CD1c-positive myeloid dendritic cell (primary cell): ENCODE measurements around the gene FAF2.
"Not testable (repeated sequence)": the region's sequence is repeated elsewhere in the genome, so short reads cannot be mapped to it uniquely, and the experiment has no call there.

Experiments used
- DNase-seq: peaks from one replicate; pipeline ENCODE4 v3.0.0-alpha.2; 2016; ENCODE audit errors: extremely low spot score

The FAF2 gene

DNA sequence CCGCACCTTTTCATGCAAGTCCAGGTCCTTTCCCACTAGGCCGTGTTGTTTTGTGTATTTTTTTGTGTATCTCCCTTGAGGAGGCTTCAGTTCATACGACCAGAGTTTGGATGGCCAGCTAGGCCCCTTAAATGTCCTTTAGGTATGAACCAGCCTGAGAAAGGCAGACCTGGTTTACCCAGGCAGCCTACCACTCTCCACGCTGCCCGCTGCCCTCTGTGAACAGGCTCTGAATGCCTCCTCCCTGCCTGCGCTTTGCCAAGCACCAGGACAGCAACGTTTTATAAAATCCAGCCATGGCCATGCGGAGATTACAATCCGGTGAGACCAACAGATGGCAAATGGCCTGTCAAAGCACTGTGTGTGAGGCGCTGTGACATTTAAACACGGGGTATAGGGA is 31.2 kb upstream of the FAF2 start:
- no peak for DNase-seq

DNA sequence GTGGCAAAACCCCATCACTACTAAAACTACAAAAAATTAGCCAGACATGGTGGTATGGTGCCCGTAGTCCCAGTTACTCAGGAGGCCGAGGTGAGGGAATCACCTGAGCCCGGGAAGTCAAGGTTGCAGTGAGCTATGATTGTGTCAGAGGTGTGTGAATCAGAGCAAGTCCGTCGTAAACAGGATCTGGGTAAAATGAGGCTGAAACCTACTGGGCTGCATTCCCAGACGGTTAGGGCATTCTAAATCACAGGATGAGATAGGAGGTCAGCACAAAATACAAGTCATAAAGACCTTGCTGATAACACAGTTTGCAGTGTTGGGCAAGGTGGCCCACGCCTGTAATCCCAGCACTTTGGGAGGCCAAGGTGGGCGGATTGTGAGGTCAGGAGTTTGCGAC is 29.9 kb upstream of the FAF2 start:
- DNase-seq: no peak

DNA sequence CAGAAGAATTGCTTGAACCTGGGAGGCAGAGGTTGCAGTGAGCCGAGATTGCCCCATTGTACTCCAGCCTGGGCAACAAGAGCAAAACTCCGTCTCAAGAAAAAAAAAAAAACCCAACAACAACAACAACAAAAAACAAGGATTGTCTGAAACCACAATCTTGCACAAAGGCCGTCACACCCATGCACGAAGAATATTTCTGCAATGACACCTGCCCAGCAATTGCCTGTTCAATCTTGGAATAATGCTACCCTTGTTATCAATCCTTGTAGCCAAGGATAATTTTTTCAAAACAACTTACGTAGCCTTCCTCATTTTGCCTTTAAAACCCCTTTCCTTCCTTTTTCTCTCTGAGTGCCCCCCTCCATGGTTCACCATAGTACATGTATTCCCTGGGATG is 28.1 kb upstream of the FAF2 start:
- no peak for DNase-seq

DNA sequence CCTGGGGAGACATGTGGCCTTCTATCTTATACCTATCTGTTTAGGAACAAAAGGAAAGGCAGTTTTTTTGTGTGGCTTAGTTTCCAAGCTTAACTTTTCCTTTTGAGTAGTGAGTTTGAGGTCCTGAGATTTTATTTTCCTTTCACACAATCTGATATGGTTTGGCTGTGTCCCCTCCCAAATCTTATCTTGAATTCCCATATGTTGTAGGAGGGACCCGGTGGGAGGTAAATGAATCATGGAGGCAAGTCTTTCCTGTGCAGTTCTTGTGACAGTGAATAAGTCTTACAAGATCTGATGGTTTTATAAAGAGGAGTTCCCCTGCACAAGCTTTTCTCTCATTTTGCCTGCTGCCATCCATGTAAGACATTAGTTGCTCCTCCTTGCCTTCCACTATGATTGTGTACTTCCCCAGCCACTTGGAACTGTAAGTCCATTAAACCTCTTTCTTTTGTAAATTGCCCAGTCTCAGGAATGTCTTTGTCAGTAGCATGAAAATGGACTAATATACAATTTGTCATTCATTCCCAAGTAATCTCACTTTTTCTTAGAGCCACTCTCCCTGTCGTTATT is 27.1 kb upstream of the FAF2 start:
- DNase-seq: no peak

DNA sequence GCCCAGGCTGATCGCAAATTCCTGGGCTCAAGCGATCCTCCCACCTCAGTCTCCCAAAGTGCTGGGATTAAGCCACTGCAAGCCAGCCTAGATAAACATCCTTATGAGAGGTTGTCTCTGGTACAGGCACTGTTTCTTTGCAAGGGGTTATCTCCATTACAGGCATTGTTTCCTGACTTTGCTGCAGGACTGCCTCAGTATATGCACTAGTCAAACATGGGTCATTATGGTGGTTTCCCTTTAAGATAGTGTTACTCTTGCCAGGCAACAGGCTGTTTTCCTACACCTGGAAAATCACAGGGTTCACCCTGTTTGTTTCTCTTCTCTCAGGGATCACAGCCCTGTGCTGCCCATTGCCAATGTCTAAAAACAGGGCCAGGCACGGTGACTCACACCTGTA is 24.0 kb upstream of the FAF2 start:
- no peak for DNase-seq

DNA sequence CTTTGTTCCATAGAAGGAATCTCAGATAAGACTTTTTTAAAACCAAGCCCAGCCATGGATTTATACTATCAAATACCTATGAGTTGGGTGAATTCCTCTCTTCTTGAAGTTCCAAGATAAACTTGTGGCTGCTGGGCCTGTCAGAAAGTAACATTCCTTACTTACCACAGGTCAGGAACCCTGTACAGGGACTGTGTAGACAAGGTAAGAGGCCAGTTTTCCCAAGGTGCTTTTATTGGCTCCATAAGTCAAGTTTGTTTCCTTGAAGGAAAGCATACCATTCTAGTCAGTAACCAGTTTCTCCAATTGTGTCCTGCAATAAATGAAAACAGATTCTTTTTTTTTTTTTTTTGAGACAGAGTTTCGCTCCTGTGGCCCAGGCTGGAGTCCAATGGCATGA is 23.0 kb upstream of the FAF2 start:
- DNase-seq: no peak

DNA sequence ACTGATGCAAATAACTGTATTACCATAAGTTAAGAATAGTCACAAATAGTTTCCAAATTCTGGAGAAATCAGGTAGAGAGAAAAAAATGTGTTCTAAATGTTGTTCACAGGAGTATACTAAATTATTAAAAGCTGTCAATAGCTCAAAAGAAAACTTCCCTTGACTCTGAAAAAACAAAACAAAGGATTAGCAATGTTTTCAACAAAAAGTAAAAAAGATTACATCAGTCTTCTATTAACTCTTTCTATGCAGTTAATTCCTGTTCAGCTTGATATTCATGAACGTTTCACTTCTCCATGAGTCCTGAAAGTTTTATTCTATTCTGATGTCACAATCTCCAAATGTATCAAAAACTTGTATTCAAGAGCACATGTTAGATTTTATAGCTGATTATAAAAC is 22.4 kb upstream of the FAF2 start:
- no peak for DNase-seq

DNA sequence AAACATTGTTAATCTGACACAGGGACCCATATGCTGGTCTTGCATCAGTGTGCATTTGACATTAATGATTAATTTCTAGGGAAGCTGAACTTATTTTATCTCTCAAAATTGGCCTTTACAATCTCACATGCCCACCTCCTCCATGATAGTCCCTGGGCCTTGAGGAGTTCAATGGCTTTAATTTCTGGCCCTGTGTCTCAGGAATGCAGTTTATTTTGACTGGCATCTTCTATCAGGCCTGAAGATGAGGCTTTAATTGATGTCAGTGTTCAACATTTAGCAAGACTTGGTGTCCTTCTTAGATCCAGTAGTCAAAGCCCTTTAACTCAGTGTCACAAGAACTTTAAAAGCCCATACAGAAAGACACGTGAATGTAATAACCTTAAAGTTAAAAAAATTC is 21.3 kb upstream of the FAF2 start:
- no peak for DNase-seq

DNA sequence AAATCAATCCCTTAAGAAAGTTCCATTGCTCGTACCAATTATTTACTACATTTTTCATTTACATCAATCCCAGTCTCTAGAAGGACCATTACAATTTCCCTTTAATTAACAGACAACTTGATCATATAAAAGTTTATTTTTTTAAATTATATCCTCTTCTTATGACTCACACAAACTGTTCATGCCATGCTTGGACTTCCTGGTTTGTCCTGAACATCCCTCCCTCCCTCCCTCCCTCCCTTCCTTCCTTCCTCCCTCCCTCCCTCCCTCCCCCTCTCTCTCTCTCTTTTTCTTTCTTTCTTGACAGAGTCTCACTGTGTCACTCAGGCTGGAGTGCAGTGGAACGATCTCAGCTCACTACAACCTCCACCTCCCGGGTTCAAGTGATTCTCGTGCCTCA is 20.2 kb upstream of the FAF2 start:
- no peak for DNase-seq

DNA sequence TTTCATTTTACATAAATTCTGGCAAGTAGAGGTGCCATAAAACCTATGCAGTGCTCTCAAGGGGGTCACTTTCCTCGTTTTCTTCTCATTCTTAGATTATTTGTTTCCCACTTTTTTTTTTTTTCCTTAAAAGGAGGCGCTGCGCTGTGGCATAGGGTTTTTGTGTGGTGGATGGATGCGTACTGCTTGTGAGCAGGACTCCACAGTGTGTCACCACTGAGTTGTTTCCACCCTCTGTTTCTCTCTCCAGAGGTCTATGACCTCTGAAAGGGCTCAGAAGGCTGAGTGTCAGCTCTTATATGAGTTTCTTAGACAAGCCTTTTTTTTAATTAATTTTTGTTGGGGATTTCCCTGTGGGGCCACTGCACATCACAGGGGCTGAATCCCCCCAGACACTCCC is 18.2 kb upstream of the FAF2 start:
- no peak for DNase-seq

DNA sequence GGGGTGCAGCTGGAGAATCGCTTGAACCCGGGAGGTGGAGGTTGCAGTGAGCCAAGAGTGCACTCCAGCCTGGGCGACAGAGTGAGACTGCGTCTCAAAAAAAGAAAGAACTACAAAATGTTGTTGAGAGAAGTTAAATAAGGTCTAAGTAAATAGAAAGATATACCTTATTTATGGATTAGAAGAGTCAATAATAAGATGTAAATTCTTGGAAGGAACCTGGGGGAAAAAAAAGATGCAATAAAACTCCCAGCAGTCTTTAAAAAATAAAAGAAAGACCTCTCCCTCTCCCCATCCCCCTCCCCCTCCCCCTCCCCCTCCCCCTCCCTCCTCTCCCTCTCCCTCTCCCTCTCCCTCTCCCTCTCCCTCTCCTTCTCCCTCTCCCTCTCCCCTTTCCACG is 15.5 kb upstream of the FAF2 start:
- no peak for DNase-seq

DNA sequence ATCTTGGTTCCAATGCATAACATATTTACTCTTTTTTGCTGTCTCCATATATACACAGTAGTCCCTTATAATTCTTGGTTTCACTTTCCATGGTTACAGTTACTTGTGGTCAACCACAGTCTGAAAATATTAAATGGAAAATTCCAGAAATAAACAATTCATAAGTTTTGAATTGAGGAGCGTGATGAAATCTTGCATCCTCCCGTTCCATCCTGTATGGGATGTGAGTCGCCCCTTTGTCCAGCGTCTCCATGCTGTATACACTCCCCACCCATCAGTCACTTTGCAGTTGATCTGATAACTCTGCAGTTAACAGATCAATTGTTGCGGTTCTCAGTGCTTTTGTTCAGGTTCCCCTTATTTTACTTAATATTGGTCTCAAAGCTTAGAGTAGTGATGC is 11.5 kb upstream of the FAF2 start:
- DNase-seq: no peak

DNA sequence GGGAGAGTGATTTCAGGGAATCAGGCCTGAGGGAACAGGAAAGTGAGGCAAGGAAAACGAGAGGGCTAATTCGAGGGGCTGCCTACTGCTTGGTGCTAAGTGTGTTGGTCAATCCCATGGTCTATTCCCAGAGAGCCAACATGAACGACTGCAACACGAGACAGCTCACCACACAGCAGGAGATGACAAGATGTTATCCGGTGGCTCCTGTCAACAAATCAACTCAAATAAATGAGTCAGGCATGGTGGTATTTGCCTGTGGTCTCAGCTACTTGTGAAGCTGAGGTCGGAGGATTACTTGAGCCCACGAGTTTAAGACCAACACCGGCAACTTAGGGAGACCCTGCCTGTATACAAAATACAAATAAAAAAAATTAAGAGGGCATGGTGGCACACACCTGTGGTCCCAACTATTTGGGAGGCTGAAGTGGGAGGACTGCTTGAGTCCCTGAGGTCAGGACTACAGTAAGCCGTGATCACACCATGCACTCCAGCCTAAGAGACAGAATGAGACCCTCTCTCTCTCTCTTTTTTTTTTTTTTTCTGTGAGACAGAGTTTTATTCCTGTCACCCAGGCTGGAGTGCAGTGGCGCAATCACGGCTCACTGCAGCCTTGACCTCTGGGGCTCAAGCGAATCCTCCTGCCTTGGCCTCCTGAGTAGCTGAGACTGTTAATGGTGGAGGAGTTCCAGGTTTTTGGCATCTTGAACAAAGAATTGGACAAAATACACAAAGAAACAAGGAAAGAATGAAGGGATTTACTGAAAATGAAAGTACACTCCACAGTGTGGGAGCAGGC is 9.0 kb upstream of the FAF2 start:
- no peak for DNase-seq

DNA sequence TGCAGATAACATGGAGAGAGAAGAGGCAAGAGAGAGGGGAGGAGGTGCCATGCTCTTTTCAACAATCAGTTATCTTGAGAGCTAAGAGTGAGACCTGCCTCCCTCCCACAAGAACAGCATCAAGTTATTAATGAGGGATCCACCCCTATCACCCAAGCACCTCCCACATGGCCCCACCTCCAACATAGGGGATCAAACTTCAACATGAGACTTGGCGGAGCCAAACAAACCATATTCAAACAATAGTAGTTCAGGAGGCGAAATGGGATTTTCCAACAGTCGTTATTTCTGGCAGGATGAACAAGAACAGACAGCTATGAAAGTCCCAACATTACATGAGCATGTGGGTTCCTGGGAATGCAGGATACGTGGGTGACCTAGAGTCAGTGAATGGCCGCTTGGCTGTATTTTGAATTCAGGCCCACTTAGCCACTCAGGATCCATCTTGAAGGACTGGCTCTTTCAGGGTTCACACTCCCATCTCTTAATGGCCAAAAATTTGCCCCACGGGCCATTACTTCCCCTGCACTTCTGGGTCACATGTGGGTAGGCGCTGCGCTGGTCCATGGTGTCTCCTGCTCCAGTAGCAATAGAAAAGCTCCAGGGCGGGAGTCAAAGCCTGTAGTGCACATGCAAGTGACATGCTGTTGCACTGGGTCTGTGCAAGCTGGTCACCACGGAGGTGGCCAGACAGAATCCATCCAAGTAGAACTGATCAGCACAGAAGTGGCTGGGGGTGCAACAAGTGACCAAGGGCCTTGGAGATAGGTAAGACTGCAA is 7.1 kb upstream of the FAF2 start:
- DNase-seq: no peak

DNA sequence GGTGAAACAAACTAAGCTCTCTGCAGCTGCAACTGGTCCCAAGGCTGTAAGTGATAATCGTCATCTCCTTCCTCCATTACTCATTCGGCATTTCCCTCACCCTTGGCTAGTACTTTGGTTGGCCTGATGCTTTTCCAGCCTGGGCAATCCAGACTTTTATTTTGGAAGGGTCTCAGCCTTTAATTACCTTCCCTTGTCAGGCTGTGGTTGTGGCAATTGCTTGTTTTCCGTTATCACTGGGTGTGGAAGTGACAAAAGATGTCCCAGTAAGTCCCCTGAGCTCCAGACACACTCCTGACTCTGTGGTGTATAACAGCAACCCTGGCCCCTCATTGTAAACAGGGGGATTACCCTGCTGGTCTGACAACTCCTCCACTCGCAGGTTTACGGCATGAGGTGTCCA is 6.3 kb upstream of the FAF2 start:
- no peak for DNase-seq

DNA sequence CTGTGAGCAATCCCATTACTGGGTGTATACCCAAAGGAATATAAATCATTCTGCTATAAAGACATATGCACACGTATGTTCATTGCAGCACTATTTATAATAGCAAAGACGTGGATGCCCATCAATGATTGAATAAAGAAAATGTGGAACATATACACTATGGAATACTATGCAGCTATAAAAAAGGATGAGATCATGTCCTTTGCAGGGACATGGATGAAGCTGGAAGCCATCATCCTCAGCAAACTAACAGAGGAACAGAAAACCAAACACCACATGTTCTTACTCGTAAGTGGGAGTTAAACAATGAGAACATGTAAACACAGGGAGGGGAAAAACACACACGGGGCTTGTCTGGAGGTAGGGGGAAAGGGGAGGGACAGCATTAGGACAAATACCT is 5.3 kb upstream of the FAF2 start:
- DNase-seq: not testable (repeated sequence)

DNA sequence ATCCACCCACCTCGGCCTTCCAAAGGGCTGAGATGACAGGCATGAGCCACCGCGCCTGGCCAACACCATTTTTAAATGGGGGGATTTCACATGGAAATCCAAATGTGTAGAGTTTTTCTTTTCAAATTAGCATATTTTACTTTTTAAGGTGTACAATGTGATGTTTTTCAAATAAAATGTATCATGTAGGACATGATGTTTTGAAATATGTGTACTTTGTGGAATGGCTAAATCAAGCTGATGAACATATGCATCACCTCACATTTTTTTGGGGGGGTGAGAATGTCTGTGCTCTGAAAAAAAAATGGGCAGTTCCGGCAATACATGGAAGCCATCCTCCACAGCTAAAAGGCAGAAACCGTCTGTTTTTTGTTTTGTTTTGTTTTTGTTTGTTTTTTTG is 3.4 kb upstream of the FAF2 start:
- DNase-seq: no peak

DNA sequence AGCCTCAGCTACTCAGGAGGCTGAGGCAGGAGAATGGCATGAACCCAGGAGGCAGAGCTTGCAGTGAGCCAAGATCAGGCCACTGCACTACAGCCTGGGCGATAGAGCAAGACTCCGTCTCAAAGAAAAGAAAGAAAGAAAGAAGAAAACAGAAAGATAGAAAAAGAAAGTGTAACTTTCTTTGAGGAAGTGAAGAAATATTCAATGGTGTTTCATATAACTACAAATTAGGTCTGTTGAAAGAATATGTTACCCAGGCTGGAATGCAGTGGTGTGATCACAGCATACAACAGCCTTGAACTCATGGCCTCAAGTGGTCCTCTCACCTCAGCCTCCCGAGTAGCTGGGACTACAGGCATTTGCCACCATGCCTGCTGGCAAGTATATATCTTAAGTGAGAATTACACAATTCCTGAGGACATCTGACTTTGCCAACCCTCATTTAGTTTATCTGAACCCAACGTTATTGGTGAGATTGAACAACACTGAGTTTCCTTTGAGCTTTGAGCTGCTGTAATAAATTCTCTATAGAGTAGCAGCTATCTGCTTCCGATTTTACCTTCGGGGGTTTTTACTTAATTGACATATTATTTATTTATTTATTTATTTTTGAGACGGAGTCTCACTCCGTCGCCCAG is 2.0 kb upstream of the FAF2 start:
- DNase-seq: no peak

DNA sequence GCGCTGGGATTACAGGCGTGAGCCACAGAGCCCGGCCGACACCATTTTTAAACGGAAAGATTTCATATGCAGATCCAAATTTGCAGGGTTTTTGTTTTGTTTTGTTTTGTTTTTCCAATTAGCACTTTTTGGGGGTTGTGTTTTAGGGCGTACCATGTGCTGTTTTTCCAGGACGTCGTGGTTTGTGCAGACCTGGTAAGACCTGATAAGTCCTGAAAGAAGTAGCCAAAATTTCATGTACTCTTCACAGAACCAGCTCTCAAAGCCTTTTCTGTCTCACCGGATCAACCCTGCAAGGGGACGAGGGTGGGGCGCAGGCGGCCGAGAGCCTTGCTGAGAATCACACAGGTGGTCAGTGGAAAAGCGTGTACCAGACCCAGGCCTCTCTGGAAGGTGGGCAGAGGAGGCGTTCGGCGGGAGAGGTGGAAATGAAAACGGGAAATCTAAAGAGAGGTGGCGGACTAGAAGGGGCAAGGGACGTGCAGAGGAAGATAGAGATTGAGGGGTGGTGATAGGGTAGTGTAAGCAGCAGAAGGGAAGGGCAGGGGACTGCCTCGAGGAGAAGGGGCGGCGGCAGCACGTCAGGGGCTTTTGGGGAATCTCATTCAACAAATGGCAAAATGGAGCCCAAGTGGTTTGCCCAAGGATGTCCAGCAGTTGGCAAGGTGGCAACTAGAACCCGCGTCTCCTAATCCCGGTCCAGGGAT is 1.1 kb upstream of the FAF2 start:
- no peak for DNase-seq

DNA sequence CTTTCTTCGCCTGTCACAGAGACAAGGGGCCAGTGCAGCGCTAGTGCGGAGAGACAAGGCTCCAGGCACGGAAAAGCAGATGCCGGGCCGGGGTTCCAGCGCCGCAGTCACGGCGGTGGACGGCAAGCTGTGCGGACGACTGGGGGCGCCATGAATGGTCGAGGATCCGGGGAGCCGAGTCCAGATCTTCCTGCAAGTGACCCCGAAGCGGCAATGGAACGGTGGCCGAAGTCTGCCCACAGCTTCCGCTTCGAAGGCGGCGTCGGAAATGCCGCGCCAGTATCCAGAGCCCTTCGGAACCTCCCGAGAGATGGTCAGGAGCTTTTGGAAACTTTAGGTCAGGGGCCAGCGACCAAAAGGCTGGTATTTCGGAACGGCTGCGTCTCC is 601 bp upstream of the FAF2 start:
- no peak for DNase-seq

DNA sequence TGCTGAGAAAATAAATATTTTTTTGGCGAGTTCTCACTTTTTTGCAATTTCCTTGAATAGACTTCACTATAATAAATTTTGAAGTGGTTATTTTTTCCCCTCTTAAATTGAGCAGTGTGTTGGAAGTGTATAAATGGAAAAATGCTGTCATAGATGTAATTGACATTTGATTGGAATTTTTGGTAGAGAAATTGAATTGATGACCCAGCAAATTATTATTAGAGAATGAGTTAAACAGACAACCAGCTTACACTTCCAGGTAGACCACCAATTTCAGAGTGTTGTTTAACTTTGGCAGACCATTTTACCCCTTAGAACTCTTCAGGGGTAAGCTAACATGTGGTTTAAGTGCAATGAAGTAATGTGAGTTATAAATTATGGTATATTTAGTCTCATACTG is 1.9 kb downstream of the FAF2 start:
- DNase-seq: no peak

DNA sequence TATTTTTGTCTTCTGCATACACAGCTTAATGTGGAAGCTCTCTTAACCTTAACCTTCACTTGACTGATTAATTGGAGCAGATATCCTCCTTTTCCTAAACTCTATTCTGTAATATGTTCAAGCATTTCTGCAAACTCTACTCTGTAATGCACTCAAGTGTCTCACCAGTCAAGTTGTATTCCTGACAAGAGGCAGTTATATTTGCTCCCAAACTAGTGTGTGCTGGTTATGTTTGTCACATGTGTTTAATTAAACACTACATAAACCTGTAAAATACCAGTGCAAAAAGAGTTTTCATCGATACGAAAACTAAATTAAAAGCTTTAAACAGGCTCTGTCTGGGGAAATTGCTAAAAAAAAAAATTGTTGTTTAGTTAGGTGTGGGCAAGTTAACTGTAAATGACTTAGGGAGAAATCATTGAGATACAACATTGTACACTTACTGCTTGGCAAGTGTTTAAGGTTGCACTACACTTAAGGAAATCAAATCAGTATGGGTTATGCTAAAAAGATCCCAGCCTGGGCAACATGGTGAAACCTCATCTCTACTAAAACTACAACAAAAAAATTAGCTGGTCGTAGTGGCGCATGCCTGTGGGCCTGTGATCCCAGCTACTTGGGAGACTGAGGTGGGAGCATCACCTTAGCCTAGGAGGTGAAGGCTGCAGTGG is 6.7 kb downstream of the FAF2 start:
- DNase-seq: no peak
